ENCODE measurements around the gene SMU1. TPM values are rescaled to one million over a fixed set of nuclear protein-coding genes. Genes with fewer than 3 reads are reported as not detected.

The SMU1 gene
- total RNA-seq, result 23.8 and 33.7 TPM in 2 replicates

GRCh38 chr9:33076046-33077004 is at the start of gene SMU1:
Gene SMU1 (minus strand): TSS chr9:33076674. CDS start chr9:33076608, 66 bp downstream.

GRCh38 chr9:33024966-33025571 is 51.4 kb downstream of the SMU1 start, which contains the start of gene DNAJA1:
Gene DNAJA1 (plus strand): TSS chr9:33025273. CDS start chr9:33026485, 1,212 bp downstream.

Other genes with a start within 250 kb of the SMU1 start
- 18.3 and 27.5 TPM in 2 replicates for gene APTX, start 75.0 kb downstream of the SMU1 start, total RNA-seq
- gene DNAJA1, start 51.4 kb downstream of the SMU1 start, total RNA-seq, result 97.5 and 205 TPM in 2 replicates
- 7.8 and 29.1 TPM in 2 replicates for gene B4GALT1, start 90.7 kb upstream of the SMU1 start, total RNA-seq
- gene SPINK4, start 163.5 kb upstream of the SMU1 start, total RNA-seq, result not detected in 2 replicates
- gene BAG1, start 188.0 kb upstream of the SMU1 start, total RNA-seq, result 40.8 and 48.3 TPM in 2 replicates
- gene CHMP5, start 188.4 kb upstream of the SMU1 start, total RNA-seq, result 79.0 and 126 TPM in 2 replicates
- gene NFX1, start 213.8 kb upstream of the SMU1 start, total RNA-seq, result 8.1 and 22.8 TPM in 2 replicates